Stimulated activated CD8-positive, alpha-beta memory T cell treated with anti-CD3 and anti-CD28 coated beads, Interleukin-7, amount 100 ng/mL, for 4 hours (primary cell): ENCODE measurements around the gene CT47B1.
"Not testable (repeated sequence)": the region's sequence is repeated elsewhere in the genome, so short reads cannot be mapped to it uniquely, and the experiment has no call there.

Experiments used
- DNase-seq, 2 donors: peaks; one replicate each; pipeline ENCODE4 v3.0.0-alpha.2; 2020; ENCODE audit warnings: low read depth in 2 of 2

Gene CT47B1

DNA sequence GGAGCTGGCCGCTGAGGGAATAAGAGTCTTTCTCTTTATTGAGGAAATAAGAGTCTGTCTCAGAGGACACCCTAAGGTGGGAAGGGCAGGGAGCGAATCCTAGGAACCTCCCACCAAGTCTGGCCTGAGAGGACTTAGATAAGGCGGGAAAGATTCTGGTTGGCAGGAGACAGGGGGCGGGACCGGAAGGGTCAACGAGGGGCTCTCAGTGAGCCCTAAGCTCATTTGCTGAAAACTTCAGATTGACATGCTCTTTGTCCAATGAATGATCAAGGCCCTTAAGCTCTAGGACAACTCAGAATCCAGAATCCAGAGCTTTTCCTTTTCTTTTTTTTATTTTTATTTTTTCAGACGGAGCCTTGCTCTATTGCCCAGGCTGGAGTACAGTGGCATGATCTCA is at the start of gene CT47B1:
CT47B1 (minus strand) TSS at position 101 of the 400 bp plus-strand sequence. CDS start 196 bp downstream, outside the sequence.
- DNase-seq: not testable (repeated sequence)

DNA sequence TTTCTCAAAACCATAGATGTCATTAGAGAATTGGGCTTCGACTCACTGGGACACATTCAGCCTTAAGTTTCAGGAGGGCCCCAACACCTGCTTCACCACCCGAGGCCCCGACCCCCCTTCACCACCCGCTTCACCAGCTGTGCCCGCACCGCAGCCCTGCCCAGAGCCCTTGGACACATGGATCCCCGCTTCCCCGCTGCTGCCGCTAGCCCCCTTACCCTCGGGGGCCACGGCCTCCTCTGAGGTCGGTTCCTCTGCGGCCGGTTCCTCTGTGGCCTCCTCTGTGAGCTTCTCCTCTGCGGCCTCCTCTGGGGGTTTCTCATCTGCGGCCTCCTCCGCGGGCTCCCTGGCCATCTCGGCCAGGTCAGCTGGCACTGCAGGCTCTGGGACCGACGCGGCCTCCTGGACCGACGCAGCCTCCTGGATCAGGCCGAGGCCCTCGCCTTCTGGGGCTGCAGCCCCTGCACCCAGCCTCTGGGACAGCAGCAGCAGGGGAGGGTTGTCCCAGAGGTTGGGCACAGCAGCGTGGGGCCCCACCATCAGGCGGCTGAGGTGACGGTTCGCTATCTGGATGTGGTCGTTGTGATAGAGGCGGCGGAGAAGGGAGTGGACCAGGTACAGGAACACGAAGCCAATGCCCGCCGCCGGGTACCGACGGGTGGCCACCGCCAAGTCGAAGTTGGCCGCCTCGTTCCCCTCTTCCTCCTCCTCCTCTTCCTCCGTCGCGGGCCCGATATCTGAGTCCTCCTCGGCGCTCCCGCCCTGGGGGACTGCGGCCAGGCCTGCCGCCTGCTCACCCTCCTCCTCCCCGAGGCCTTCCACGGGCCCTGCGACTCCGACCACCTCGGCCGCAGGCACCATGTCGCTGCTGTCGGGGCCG is 748 bp downstream of the CT47B1 start:
- DNase-seq: no peak

DNA sequence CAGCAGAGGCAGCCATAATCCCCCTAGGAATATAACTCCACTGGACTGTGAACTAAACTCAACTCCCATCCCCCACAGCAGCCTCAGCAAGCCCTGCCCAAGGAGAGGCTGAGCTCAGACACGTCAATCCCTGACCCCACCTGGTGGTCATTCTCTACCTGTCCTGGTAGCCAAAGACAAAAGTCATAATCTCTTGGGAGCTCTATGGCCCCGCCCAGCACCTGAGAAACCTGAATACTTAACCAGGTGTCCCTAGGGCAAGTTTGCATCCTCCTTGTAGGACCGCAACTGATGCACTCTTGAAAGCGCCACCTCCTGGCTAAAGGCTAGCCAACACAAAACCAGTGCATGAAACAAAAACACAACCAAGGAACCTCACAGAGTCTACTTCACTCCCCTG is 18.4 kb downstream of the CT47B1 start:
- no peak for DNase-seq

DNA sequence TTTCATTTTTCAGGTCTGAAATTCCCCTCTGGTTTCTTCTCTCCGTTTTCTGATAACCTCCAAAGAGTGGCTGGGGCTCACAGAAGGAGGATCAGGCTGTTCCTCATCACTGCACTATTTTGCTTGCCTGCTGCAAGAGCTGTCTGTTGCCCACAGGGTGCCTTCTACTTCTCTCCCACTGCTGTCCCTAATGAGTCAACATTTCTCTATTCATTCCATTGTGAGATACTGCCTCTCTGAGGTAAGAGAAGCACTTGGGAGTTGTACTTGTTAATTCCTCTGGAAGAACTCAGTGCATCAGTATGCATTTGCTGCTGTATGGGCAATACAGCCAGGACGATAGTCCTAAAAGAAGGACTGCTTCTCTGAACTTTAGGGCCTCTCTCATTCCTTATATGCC is 34.8 kb downstream of the CT47B1 start:
- DNase-seq: no peak

DNA sequence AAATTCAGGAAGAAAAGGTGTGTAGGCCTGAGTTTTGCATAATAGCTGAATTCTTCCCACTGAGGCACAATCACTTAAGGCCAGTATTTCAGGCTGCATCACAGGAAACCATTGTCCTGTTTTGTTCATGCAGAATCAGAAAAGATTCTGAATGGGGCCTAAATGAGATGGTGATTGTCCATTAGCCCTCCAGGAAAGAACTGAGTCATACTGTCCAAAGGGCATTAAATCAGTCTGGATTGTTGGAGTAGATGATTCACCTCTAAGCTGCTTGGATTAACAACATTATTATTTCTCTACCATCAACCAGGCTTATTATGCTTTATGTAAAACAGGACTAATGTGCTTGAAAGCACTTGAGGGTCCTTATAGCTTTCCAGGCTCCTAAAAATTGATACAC is 36.2 kb downstream of the CT47B1 start:
- no peak for DNase-seq

DNA sequence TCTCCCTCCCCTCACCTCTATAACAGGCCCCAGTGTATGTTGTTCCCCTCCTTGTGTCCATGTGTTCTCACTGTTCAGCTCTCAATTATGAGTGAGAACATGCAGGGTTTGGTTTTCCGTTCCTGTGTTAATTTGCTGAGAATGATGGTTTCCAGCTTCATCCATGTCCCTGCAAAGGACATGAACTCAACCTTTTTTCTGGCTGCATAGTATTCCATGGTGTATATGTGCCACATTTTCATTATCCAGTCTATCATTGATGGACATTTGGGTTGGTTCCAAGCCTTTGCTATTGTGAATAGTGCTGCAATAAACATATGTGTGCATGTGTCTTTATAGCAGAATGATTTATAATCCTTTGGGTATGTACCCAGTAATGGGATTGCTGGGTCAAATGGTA is 48.5 kb downstream of the CT47B1 start:
- not testable (repeated sequence) for DNase-seq

DNA sequence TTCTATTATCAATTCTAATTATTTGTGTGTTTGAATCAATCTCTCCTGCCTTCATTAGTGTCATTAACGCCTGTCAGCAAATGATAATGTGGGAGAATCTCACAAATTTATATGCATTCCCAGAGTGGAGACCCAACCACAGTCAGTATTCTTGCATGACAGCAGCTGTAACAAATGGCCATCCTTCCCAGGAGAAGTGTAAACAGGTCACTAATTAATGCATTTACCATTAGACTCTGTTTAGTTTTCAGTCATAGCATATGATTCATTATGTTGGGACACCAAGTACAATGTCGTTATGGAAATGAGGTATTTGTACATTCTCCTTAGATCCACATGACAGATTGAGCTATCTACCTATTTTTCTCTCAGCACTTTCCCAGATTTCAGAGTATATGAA is 50.5 kb downstream of the CT47B1 start:
- no peak for DNase-seq

DNA sequence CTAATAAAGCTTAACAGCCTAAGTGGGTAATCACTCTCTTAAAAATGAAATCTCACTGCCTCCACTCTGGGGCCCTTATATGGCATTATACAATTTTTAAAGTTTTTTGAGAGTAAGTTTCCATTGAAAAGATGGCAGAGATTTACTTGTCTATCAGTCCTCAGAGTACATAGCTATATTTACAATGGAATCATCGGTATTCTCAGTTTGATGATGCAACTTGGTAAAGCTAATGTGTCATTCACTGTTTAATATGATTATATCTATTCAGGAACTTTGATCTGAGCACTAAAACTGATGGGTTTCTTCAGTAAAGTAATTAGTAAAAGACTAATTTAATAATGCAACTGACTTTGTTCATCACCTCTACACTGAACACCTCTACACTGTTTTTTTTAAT is 51.6 kb downstream of the CT47B1 start:
- no peak for DNase-seq

DNA sequence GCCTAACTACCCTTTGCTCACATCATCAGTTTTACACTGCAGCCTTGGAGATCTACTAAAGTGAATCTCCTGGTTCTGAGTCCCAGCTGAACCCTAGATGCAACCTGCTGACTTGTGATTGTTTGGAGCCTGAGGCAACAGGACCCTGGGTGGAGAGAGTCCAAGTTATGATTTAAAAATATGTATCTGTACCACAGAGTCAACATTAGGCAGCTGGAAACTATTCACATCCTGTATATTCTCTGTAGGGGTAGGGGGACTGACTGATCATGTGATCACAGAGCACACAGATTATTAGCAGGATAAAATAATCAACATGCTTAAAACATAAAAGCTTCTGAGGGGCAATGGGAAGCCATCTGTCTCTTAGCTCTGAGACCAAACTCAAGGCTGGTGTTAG is 52.1 kb downstream of the CT47B1 start:
- no peak for DNase-seq
